ENCODE results near the gene KHDRBS2.

The KHDRBS2 gene

GRCh38 chr6:62174548-62174947, 111.5 kb downstream of the KHDRBS2 start:
- DNase-seq, result no peak

- DNase-seq, result no peak
Observed at GRCh38 chr6:62167736-62168135, 118.3 kb downstream of the KHDRBS2 start.

GRCh38 chr6:62162858-62163257, 123.2 kb downstream of the KHDRBS2 start:
- DNase-seq, result no peak

GRCh38 chr6:62152796-62153195, 133.2 kb downstream of the KHDRBS2 start:
- DNase-seq, result no peak

GRCh38 chr6:62150048-62150663, 135.9 kb downstream of the KHDRBS2 start:
- DNase-seq, result no peak

- DNase-seq, result no peak
Observed at GRCh38 chr6:62146954-62147853, 138.8 kb downstream of the KHDRBS2 start.

GRCh38 chr6:62129127-62129526, 156.9 kb downstream of the KHDRBS2 start:
- no peak for DNase-seq

- no peak for DNase-seq
Observed at GRCh38 chr6:62119401-62119800, 166.6 kb downstream of the KHDRBS2 start.

- no peak for DNase-seq
Observed at GRCh38 chr6:62103186-62103859, 182.7 kb downstream of the KHDRBS2 start.

GRCh38 chr6:62102387-62102786, 183.6 kb downstream of the KHDRBS2 start:
- no peak for DNase-seq

- DNase-seq, result no peak
Observed at GRCh38 chr6:62090442-62091229, 195.4 kb downstream of the KHDRBS2 start.

GRCh38 chr6:62089781-62090180, 196.2 kb downstream of the KHDRBS2 start:
- no peak for DNase-seq

GRCh38 chr6:62086047-62086446, 200.0 kb downstream of the KHDRBS2 start:
- no peak for DNase-seq

- DNase-seq, result no peak
Observed at GRCh38 chr6:62075869-62076268, 210.2 kb downstream of the KHDRBS2 start.

GRCh38 chr6:62059901-62060300, 226.1 kb downstream of the KHDRBS2 start:
- DNase-seq, result no peak

- DNase-seq, result no peak
Observed at GRCh38 chr6:62057300-62057699, 228.7 kb downstream of the KHDRBS2 start.

GRCh38 chr6:62045502-62045901, 240.5 kb downstream of the KHDRBS2 start:
- DNase-seq, result no peak

GRCh38 chr6:62043084-62043483, 242.9 kb downstream of the KHDRBS2 start:
- no peak for DNase-seq

- DNase-seq, result no peak
Observed at GRCh38 chr6:62042429-62042828, 243.6 kb downstream of the KHDRBS2 start.

GRCh38 chr6:62039605-62040004, 246.4 kb downstream of the KHDRBS2 start:
- DNase-seq, result no peak

- no peak for DNase-seq
Observed at GRCh38 chr6:62037445-62037844, 248.6 kb downstream of the KHDRBS2 start.

- DNase-seq, result no peak
Observed at GRCh38 chr6:62035952-62036351, 250.1 kb downstream of the KHDRBS2 start.

- DNase-seq, result no peak
Observed at GRCh38 chr6:62013719-62014118, 272.3 kb downstream of the KHDRBS2 start.

Data from activated CD4-positive, alpha-beta T cell treated with anti-CD3 and anti-CD28 coated beads, Interleukin-2, amount 50 U/mL, for 4 hours (primary cell).